Sigmoid colon (tissue), 3 donors: ENCODE results near the gene NEXN.

ENCODE experiments used
- CTCF ChIP-seq, 4 experiments: fragments of 450-650 bp in 3 of 4; fragments of 200-600 bp in 1 of 4; IDR thresholded peaks; one replicate each; pipeline ENCODE4 v1.5.1; 2016 to 2019; ENCODE audit warnings: antibody characterized with exemption in 4 of 4, mild to moderate bottlenecking in 3 of 4, moderate library complexity in 2 of 4
- POLR2A ChIP-seq, 2 donors: fragments of 450-650 bp; IDR thresholded peaks; one replicate each; pipeline ENCODE4 v1.6.1; 2016; ENCODE audit warnings: antibody characterized with exemption in 2 of 2, mild to moderate bottlenecking in 2 of 2, moderate library complexity in 2 of 2

- no peak for TF ChIP-seq POLR2A (IDR thresholded peaks at IDR 0.05)
- no peak for TF ChIP-seq CTCF (IDR thresholded peaks at IDR 0.05)
These were observed 18.2 kb downstream of the NEXN start for GRCh38 chr1:77906624-77907023.
